ENCODE results near the gene DBNDD2.

Gene DBNDD2

GRCh38 chr20:45415822-45416637 is 7.9 kb downstream of the DBNDD2 start, which contains the start of gene PIGT:
Gene PIGT (plus strand): TSS chr20:45416141. CDS start chr20:45416157, 16 bp downstream.
- peak; percentile 73 to 83 for DNase-seq (ENCODE audit: low read depth in 2 of 2)

- DNase-seq (ENCODE audit: low read depth in 2 of 2) = no peak
These were observed 8.8 kb downstream of the DBNDD2 start for GRCh38 chr20:45416917-45417316.

- DNase-seq (ENCODE audit: low read depth in 2 of 2) = no peak
These were observed 11.4 kb downstream of the DBNDD2 start for GRCh38 chr20:45419188-45420091.

GRCh38 chr20:45420125-45420524 is 12.0 kb downstream of the DBNDD2 start:
- no peak for DNase-seq (ENCODE audit: low read depth in 2 of 2)

- no peak for DNase-seq (ENCODE audit: low read depth in 2 of 2)
These were observed 15.6 kb downstream of the DBNDD2 start for GRCh38 chr20:45423700-45424099.

GRCh38 chr20:45425561-45425960 is 17.5 kb downstream of the DBNDD2 start:
- no peak for DNase-seq (ENCODE audit: low read depth in 2 of 2)

- no peak for DNase-seq (ENCODE audit: low read depth in 2 of 2)
These were observed 18.4 kb downstream of the DBNDD2 start for GRCh38 chr20:45426320-45427016.

GRCh38 chr20:45427236-45428149 is 19.4 kb downstream of the DBNDD2 start:
- DNase-seq (ENCODE audit: low read depth in 2 of 2) = no peak

- DNase-seq (ENCODE audit: low read depth in 2 of 2) = no peak
These were observed 21.5 kb downstream of the DBNDD2 start for GRCh38 chr20:45429618-45430017.

- DNase-seq (ENCODE audit: low read depth in 2 of 2) = no peak
These were observed 24.2 kb downstream of the DBNDD2 start for GRCh38 chr20:45432294-45432693.

GRCh38 chr20:45433316-45433715 is 25.2 kb downstream of the DBNDD2 start:
- no peak for DNase-seq (ENCODE audit: low read depth in 2 of 2)

- no peak for DNase-seq (ENCODE audit: low read depth in 2 of 2)
These were observed 25.9 kb downstream of the DBNDD2 start for GRCh38 chr20:45433976-45434375.

- DNase-seq (ENCODE audit: low read depth in 2 of 2) = peak; percentile 79 to 84
These were observed 28.8 kb downstream of the DBNDD2 start for GRCh38 chr20:45436732-45437485.

- no peak for DNase-seq (ENCODE audit: low read depth in 2 of 2)
These were observed 32.3 kb downstream of the DBNDD2 start for GRCh38 chr20:45440424-45440823.

GRCh38 chr20:45440891-45441685 is 33.0 kb downstream of the DBNDD2 start:
- DNase-seq (ENCODE audit: low read depth in 2 of 2) = no peak

- no peak for DNase-seq (ENCODE audit: low read depth in 2 of 2)
These were observed 33.7 kb downstream of the DBNDD2 start for GRCh38 chr20:45441746-45442145.

- no peak for DNase-seq (ENCODE audit: low read depth in 2 of 2)
These were observed 36.0 kb downstream of the DBNDD2 start for GRCh38 chr20:45444050-45444449.

- DNase-seq (ENCODE audit: low read depth in 2 of 2) = peak; percentile 23 to 33
These were observed 37.9 kb downstream of the DBNDD2 start for GRCh38 chr20:45445805-45446562.

GRCh38 chr20:45448270-45448669 is 40.2 kb downstream of the DBNDD2 start:
- no peak for DNase-seq (ENCODE audit: low read depth in 2 of 2)
